Measurements from ENCODE around the gene GTF2A2.
"Not testable (repeated sequence)": the region's sequence is repeated elsewhere in the genome, so short reads cannot be mapped to it uniquely, and the experiment has no call there.

The GTF2A2 gene, protein sequence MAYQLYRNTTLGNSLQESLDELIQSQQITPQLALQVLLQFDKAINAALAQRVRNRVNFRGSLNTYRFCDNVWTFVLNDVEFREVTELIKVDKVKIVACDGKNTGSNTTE

DNA sequence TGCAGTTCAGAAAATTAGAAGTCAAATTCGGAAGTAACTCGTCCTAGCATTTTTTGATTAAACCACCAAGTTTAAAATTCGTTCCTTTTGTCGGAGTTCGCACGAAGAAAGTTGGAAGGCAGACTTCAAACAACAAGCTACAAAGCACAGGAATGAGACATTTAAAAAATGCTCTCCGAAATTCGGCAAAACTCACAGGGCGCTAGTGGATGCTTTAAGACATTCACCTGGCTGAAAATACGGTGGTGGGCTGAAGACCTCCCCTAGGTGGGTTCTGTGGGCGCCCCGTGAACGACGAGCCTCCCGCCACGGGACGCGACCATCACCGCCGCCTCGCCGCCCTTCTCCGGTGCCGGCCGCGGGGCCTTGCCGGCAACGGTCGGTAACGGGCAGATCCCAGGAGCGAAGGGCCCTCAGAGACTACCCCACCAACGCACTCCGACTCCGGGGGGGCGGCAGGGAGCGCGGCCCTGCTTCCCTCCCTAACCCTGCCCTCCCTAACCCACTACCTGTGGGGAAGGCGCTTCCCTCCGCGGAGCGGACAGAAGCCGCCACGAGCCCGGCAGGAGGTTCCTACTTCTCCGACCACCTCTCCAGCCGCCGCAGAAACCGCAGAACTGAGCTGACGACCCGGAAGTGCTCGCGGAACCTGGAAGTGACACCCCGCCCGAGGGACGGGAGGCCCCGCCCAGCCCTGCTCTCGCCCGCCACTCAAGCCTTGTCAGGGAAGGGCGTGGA is at the start of gene GTF2A2:
Gene GTF2A2, minus strand, starts transcription at position 619 of the 738 bp plus-strand sequence. CDS start 5,238 bp downstream, outside the sequence.
- Histone ChIP-seq H2AFZ (ENCODE audit: low read depth, low read length) (peak within 1 kb of the TSS; percentile 70), H3K27me3 (ENCODE audit: insufficient read depth, low read length) (no peaks in the 10 kb centered on the region), H3K36me3 (ENCODE audit: insufficient read depth, low read length) (peaks cover 45% of the 10 kb centered on the region), H3K4me3 (ENCODE audit: low read length) (peak within 1 kb of the TSS; percentile 98), H3K9me3 (ENCODE audit: low read length) (peaks cover 5% of the 10 kb centered on the region), H3K4me1 (ENCODE audit: insufficient read depth, low read length) (peaks cover 12% of the 10 kb centered on the region)

DNA sequence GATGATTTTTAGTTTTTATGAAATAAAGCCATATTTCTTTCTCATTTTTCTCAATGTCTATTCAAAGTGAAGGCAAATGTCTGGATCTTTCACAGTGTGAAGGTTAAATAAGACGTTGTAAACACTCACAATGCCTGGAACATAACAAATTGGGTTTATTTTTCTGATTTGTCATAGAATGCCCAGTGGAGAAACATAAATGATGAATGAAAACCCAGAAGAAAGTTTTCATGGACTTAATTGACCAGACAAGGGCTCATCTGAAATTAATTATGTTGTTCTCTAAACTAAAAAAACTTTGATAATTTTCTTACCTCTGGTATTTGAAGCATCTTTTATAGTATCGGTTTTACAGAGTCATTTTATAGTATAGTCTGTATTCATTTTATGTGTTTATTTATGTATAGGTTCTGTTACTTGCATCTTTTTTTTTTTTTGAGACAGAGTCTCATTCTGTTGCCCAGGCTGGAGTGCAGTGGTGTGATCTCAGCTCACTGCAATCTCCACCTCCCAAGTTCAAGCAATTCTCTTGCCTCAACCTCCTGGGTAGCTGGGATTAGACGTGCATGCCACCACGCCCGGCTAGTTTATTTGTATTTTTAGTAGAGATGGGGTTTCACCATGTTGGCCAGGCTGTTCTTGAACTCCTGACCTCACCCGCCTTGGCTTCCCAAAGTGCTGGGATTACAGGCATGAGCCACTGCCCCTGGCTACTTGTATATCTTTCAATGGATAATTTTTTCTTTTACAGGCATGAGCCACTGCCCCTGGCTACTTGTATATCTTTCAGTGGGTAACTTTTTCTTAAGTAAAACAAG is 46.9 kb upstream of the GTF2A2 start:
- Histone ChIP-seq H3K4me3 (ENCODE audit: low read length) (no peak overlapping the region), H2AFZ (ENCODE audit: low read depth, low read length) (no peak overlapping the region), H3K9me3 (ENCODE audit: low read length) (no peaks in the 10 kb centered on the region), H3K36me3 (ENCODE audit: insufficient read depth, low read length) (no peaks in the 10 kb centered on the region), H3K4me1 (ENCODE audit: insufficient read depth, low read length) (no peaks in the 10 kb centered on the region), H3K27me3 (ENCODE audit: insufficient read depth, low read length) (no peaks in the 10 kb centered on the region)

DNA sequence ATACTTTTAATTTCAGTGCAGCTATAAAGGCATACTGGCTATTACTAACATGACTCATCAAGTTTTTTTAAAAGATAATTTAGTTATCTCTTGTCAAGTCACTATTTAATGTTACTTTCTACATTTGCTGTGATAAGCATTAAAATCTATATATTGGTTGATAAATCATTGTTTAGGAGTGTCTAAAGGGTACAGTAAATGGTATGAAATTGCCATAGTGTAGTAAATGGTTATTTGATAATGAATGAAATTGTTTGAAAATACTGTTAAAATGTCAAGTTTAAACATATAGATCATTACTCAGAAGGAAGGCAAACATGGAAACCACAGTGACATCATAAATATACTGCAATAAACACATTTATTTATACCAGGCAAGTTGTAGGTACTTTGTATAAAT is 45.0 kb upstream of the GTF2A2 start:
- Histone ChIP-seq H3K27me3 (ENCODE audit: insufficient read depth, low read length) (no peaks in the 10 kb centered on the region), H2AFZ (ENCODE audit: low read depth, low read length) (no peak overlapping the region), H3K36me3 (ENCODE audit: insufficient read depth, low read length) (no peaks in the 10 kb centered on the region), H3K4me3 (ENCODE audit: low read length) (no peak overlapping the region), H3K9me3 (ENCODE audit: low read length) (no peaks in the 10 kb centered on the region), H3K4me1 (ENCODE audit: insufficient read depth, low read length) (no peaks in the 10 kb centered on the region)

DNA sequence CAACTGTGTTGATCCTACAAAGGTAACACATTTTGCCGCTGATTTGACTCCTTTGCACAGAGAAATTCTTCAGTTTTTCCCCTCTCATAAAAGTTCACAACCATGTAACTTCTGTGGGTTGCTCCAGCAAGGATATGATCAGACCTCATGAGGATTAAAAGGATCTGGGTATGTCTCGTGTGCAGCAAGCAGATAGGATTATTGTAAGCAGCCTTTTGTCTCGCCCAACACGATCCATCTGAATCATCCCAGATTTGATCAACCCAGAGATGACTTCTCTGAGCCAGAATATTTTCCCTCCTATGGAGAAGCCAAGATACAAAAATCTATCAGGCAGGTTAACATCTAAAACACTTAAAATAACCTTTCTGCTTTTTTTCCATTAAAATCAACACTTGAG is 44.6 kb upstream of the GTF2A2 start:
- Histone ChIP-seq H3K4me3 (ENCODE audit: low read length) (no peak overlapping the region), H3K4me1 (ENCODE audit: insufficient read depth, low read length) (no peaks in the 10 kb centered on the region), H2AFZ (ENCODE audit: low read depth, low read length) (no peak overlapping the region), H3K9me3 (ENCODE audit: low read length) (no peaks in the 10 kb centered on the region), H3K36me3 (ENCODE audit: insufficient read depth, low read length) (no peaks in the 10 kb centered on the region), H3K27me3 (ENCODE audit: insufficient read depth, low read length) (no peaks in the 10 kb centered on the region)

DNA sequence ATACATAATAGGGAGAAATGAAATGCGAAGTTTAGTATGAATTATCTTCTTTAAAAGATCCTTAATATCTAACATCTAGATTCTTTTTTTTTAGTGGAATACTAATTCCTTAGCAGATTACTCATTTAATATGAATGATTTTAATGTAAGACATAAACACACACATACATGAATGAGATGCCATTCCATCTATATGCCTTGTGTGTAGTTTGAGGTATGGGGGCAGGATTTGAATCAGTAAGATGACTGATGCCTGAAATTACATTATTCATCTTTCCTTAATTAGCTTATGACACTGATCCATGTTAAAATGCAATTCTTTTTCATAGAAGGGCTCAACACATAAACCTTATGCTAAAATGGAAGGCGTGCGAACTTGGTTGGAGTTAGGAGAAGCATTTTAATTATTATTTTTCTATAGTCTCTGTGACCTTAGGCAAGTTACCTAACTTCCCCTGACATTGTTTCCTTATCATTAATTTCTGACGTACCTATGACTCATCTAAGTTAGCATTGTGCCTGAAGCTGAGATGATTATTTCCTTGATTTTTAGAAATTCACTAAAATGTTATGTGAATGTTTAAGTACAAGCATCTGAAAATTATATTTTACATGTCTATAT is 42.6 kb upstream of the GTF2A2 start:
- no peak overlapping the region for H3K4me3 ChIP-seq (ENCODE audit: low read length)
- no peaks in the 10 kb centered on the region for H3K4me1 ChIP-seq (ENCODE audit: insufficient read depth, low read length)
- H3K27me3 ChIP-seq (ENCODE audit: insufficient read depth, low read length) = no peaks in the 10 kb centered on the region
- no peak overlapping the region for H2AFZ ChIP-seq (ENCODE audit: low read depth, low read length)
- no peaks in the 10 kb centered on the region for H3K9me3 ChIP-seq (ENCODE audit: low read length)
- no peaks in the 10 kb centered on the region for H3K36me3 ChIP-seq (ENCODE audit: insufficient read depth, low read length)

DNA sequence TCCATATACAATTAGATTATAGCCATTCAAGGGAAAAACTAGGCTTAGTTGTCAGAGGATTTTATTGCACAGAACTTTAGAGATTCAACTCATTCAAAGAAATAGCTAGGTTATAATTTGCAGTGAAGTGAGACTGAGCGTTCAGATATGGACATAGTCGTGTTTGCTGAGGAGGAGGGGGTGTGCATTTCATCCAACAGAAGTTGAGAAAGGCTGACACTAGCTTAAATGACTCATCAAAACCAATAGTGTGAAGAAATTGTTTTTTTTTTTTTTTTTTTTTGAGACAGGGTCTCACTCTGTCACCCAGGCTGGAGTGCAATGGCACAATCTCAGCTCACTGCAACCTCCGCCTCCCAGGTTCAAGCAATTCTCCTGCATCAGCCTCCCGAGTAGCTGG is 40.8 kb upstream of the GTF2A2 start:
- H3K4me3 ChIP-seq (ENCODE audit: low read length); H2AFZ ChIP-seq (ENCODE audit: low read depth, low read length); H3K4me1 ChIP-seq (ENCODE audit: insufficient read depth, low read length); H3K27me3 ChIP-seq (ENCODE audit: insufficient read depth, low read length); H3K36me3 ChIP-seq (ENCODE audit: insufficient read depth, low read length); H3K9me3 ChIP-seq (ENCODE audit: low read length): not testable (repeated sequence)

DNA sequence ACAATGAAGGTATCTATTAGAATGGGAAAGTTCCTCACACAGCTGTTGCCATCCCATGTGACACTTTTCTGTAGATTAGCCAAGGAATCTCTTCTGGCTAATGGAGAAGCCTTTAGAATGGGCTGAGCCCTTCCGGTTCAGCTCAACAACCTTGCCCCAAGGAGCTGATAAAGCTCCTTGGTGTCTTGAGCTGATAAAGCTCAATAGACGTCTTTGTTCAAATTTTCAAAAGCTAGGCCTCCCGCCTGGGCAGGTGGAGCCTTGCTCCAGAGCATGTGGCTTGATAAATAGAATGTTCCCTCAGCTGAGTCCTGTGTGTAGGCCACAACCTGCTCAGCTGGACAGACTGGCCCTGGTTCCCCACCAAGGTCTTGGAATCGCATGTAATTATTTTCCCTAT is 39.0 kb upstream of the GTF2A2 start:
- Histone ChIP-seq H2AFZ (ENCODE audit: low read depth, low read length) (no peak overlapping the region), H3K36me3 (ENCODE audit: insufficient read depth, low read length) (no peaks in the 10 kb centered on the region), H3K4me1 (ENCODE audit: insufficient read depth, low read length) (no peaks in the 10 kb centered on the region), H3K27me3 (ENCODE audit: insufficient read depth, low read length) (no peaks in the 10 kb centered on the region), H3K9me3 (ENCODE audit: low read length) (no peaks in the 10 kb centered on the region), H3K4me3 (ENCODE audit: low read length) (no peak overlapping the region)

GRCh38 chr15:59694779-59695178 is 37.5 kb upstream of the GTF2A2 start:
- H3K36me3 ChIP-seq (ENCODE audit: insufficient read depth, low read length) = no peaks in the 10 kb centered on the region
- H3K4me1 ChIP-seq (ENCODE audit: insufficient read depth, low read length) = peaks cover 2% of the 10 kb centered on the region
- H3K9me3 ChIP-seq (ENCODE audit: low read length) = no peaks in the 10 kb centered on the region
- no peak overlapping the region for H3K4me3 ChIP-seq (ENCODE audit: low read length)
- H3K27me3 ChIP-seq (ENCODE audit: insufficient read depth, low read length) = no peaks in the 10 kb centered on the region
- H2AFZ ChIP-seq (ENCODE audit: low read depth, low read length) = no peak overlapping the region

GRCh38 chr15:59691194-59691805 is 34.0 kb upstream of the GTF2A2 start:
- Histone ChIP-seq H3K4me1 (ENCODE audit: insufficient read depth, low read length) (peaks cover 12% of the 10 kb centered on the region), H3K27me3 (ENCODE audit: insufficient read depth, low read length) (no peaks in the 10 kb centered on the region), H3K9me3 (ENCODE audit: low read length) (no peaks in the 10 kb centered on the region), H2AFZ (ENCODE audit: low read depth, low read length) (no peak overlapping the region), H3K4me3 (ENCODE audit: low read length) (no peak overlapping the region), H3K36me3 (ENCODE audit: insufficient read depth, low read length) (peaks cover 2% of the 10 kb centered on the region)

- peak overlapping the region; percentile 50 for H2AFZ ChIP-seq (ENCODE audit: low read depth, low read length)
- H3K36me3 ChIP-seq (ENCODE audit: insufficient read depth, low read length) = peaks cover 7% of the 10 kb centered on the region
- peak overlapping the region; percentile 100 for H3K4me3 ChIP-seq (ENCODE audit: low read length)
- H3K27me3 ChIP-seq (ENCODE audit: insufficient read depth, low read length) = no peaks in the 10 kb centered on the region
- no peaks in the 10 kb centered on the region for H3K9me3 ChIP-seq (ENCODE audit: low read length)
- peaks cover 12% of the 10 kb centered on the region for H3K4me1 ChIP-seq (ENCODE audit: insufficient read depth, low read length)
These were observed 32.4 kb upstream of the GTF2A2 start for GRCh38 chr15:59689626-59690236.

- Histone ChIP-seq H2AFZ (ENCODE audit: low read depth, low read length) (peak within 1 kb of the TSS; percentile 50), H3K4me1 (ENCODE audit: insufficient read depth, low read length) (peaks cover 12% of the 10 kb centered on the region), H3K36me3 (ENCODE audit: insufficient read depth, low read length) (peaks cover 7% of the 10 kb centered on the region), H3K4me3 (ENCODE audit: low read length) (peak within 1 kb of the TSS; percentile 100), H3K27me3 (ENCODE audit: insufficient read depth, low read length) (no peaks in the 10 kb centered on the region), H3K9me3 (ENCODE audit: low read length) (no peaks in the 10 kb centered on the region)
These were observed 31.7 kb upstream of the GTF2A2 start, which contains the start of gene BNIP2 for GRCh38 chr15:59688782-59689625. BNIP2 (minus strand) TSS chr15:59689320; CDS start chr15:59682457, 6,863 bp downstream.

DNA sequence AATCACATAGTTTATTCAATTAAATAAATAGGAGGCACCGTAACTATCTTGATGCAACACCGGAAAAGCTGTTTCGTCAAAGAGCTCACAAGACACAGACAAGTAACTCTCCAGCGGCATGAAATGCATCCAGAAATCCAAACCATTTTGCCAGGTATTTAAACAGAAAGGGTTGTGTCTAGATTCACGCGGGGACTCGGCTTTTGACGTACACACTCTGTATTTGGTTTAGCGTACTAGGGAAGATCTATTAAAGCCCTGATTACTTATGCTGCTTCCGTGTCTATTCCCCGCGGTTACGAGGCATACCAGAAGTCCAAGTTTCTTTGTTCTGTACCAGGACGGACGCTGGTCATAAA is 31.1 kb upstream of the GTF2A2 start:
- Histone ChIP-seq H3K27me3 (ENCODE audit: insufficient read depth, low read length) (no peaks in the 10 kb centered on the region), H2AFZ (ENCODE audit: low read depth, low read length) (peak overlapping the region; percentile 48), H3K4me3 (ENCODE audit: low read length) (peak overlapping the region; percentile 100), H3K9me3 (ENCODE audit: low read length) (no peaks in the 10 kb centered on the region), H3K4me1 (ENCODE audit: insufficient read depth, low read length) (peaks cover 12% of the 10 kb centered on the region), H3K36me3 (ENCODE audit: insufficient read depth, low read length) (peaks cover 7% of the 10 kb centered on the region)
